GM18907 (cell line): Measurements from ENCODE around the gene PRPSAP2.
"Not testable (repeated sequence)": the region's sequence is repeated elsewhere in the genome, so short reads cannot be mapped to it uniquely, and the experiment has no call there.

Source experiments
- ATAC-seq: cut with Tn5 transposase; IDR thresholded peaks from one replicate; pipeline ENCODE4 v1.9.1; 2021; ENCODE audit warnings: mild to moderate bottlenecking, moderate library complexity; ENCODE audit not compliant: unreplicated experiment

Gene PRPSAP2

GRCh38 chr17:18937981-18938691 lies 80.2 kb downstream of the PRPSAP2 start:
- no peak for ATAC-seq

- no peak for ATAC-seq
Observed at GRCh38 chr17:18938692-18939023, 80.7 kb downstream of the PRPSAP2 start.

GRCh38 chr17:18944646-18945045 lies 86.7 kb downstream of the PRPSAP2 start:
- ATAC-seq, result no peak

- ATAC-seq, result no peak
Observed at GRCh38 chr17:18946536-18946935, 88.6 kb downstream of the PRPSAP2 start.

- ATAC-seq, result no peak
Observed at GRCh38 chr17:18947866-18948265, 89.9 kb downstream of the PRPSAP2 start.

GRCh38 chr17:18948476-18949006 lies 90.6 kb downstream of the PRPSAP2 start:
- ATAC-seq, result no peak

GRCh38 chr17:18949566-18949965 lies 91.6 kb downstream of the PRPSAP2 start:
- ATAC-seq, result no peak

GRCh38 chr17:18950346-18950745 lies 92.4 kb downstream of the PRPSAP2 start:
- ATAC-seq, result no peak

- no peak for ATAC-seq
Observed at GRCh38 chr17:18950944-18951905, 93.3 kb downstream of the PRPSAP2 start.

- no peak for ATAC-seq
Observed at GRCh38 chr17:18951941-18952842, 94.3 kb downstream of the PRPSAP2 start, which contains the start of gene SLC5A10. Gene SLC5A10, plus strand, starts transcription at chr17:18952165. Its CDS starts 41 bp downstream, at chr17:18952206.

- ATAC-seq, result no peak
Observed at GRCh38 chr17:18953231-18953728, 95.3 kb downstream of the PRPSAP2 start.

GRCh38 chr17:18954321-18954720 lies 96.4 kb downstream of the PRPSAP2 start:
- ATAC-seq, result no peak

GRCh38 chr17:18955009-18955408 lies 97.1 kb downstream of the PRPSAP2 start:
- ATAC-seq, result no peak

GRCh38 chr17:18956021-18956420 lies 98.1 kb downstream of the PRPSAP2 start:
- ATAC-seq, result not testable (repeated sequence)

GRCh38 chr17:18956581-18956980 lies 98.7 kb downstream of the PRPSAP2 start:
- ATAC-seq, result no peak

GRCh38 chr17:18957831-18958230 lies 99.9 kb downstream of the PRPSAP2 start:
- no peak for ATAC-seq

- no peak for ATAC-seq
Observed at GRCh38 chr17:18958611-18959010, 100.7 kb downstream of the PRPSAP2 start.

GRCh38 chr17:18959071-18959844 lies 101.3 kb downstream of the PRPSAP2 start:
- no peak for ATAC-seq

GRCh38 chr17:18959845-18960240 lies 101.9 kb downstream of the PRPSAP2 start:
- no peak for ATAC-seq

GRCh38 chr17:18960241-18960665 lies 102.3 kb downstream of the PRPSAP2 start:
- no peak for ATAC-seq
